ENCODE measurements around the gene TGFBR3.

The TGFBR3 gene

GRCh38 chr1:91864017-91864700 is 21.8 kb downstream of the TGFBR3 start:
- no peak for TF ChIP-seq CTCF (IDR thresholded peaks at IDR 0.05; ENCODE audit: low read depth, low read length, missing control alignments)
- H3K4me3 ChIP-seq (replicated peaks; ENCODE audit: low read depth, low read length) = peak overlapping the region; percentile 9
- no peak for DNase-seq (ENCODE audit: extremely low read depth, low read depth)

- TF ChIP-seq CTCF (IDR thresholded peaks at IDR 0.05; ENCODE audit: low read depth, low read length, missing control alignments) = no peak
- H3K4me3 ChIP-seq (replicated peaks; ENCODE audit: low read depth, low read length) = no peak overlapping the region
- DNase-seq (ENCODE audit: extremely low read depth, low read depth) = no peak
Measured at GRCh38 chr1:91863498-91863897, 22.5 kb downstream of the TGFBR3 start.

GRCh38 chr1:91862120-91862519 is 23.8 kb downstream of the TGFBR3 start:
- no peak overlapping the region for H3K4me3 ChIP-seq (replicated peaks; ENCODE audit: low read depth, low read length)
- no peak for TF ChIP-seq CTCF (IDR thresholded peaks at IDR 0.05; ENCODE audit: low read depth, low read length, missing control alignments)
- no peak for DNase-seq (ENCODE audit: extremely low read depth, low read depth)

- no peak overlapping the region for H3K4me3 ChIP-seq (replicated peaks; ENCODE audit: low read depth, low read length)
- TF ChIP-seq CTCF (IDR thresholded peaks at IDR 0.05; ENCODE audit: low read depth, low read length, missing control alignments) = no peak
- no peak for DNase-seq (ENCODE audit: extremely low read depth, low read depth)
Measured at GRCh38 chr1:91857557-91858239, 28.3 kb downstream of the TGFBR3 start.

- no peak for TF ChIP-seq CTCF (IDR thresholded peaks at IDR 0.05; ENCODE audit: low read depth, low read length, missing control alignments)
- H3K4me3 ChIP-seq (replicated peaks; ENCODE audit: low read depth, low read length) = no peak overlapping the region
- no peak for DNase-seq (ENCODE audit: extremely low read depth, low read depth)
Measured at GRCh38 chr1:91856996-91857395, 29.0 kb downstream of the TGFBR3 start.

GRCh38 chr1:91854852-91855534 is 31.0 kb downstream of the TGFBR3 start:
- TF ChIP-seq CTCF (IDR thresholded peaks at IDR 0.05; ENCODE audit: low read depth, low read length, missing control alignments) = no peak
- no peak for DNase-seq (ENCODE audit: extremely low read depth, low read depth)
- no peak overlapping the region for H3K4me3 ChIP-seq (replicated peaks; ENCODE audit: low read depth, low read length)
